Muscle of leg (tissue), 11 donors: ENCODE results near the gene RNF121. TPM values are rescaled to one million over a fixed set of nuclear protein-coding genes. Genes with fewer than 3 reads are reported as not detected.

Source experiments
- DNase-seq: peaks from one replicate; pipeline ENCODE4 v3.0.0; 2013
- H3K27ac ChIP-seq: one replicate; pipeline ENCODE4 v1.5.1; 2013; ENCODE audit warnings: mild to moderate bottlenecking, low read length, control low read depth
- H3K27me3 ChIP-seq: one replicate; pipeline ENCODE4 v1.6.1; 2013; ENCODE audit warnings: low read length; ENCODE audit not compliant: control insufficient read depth, insufficient read depth
- H3K36me3 ChIP-seq: one replicate; pipeline ENCODE4 v1.6.1; 2013; ENCODE audit warnings: low read length; ENCODE audit not compliant: control insufficient read depth, insufficient read depth
- H3K4me1 ChIP-seq: one replicate; pipeline ENCODE4 v1.6.1; 2013; ENCODE audit warnings: low read length; ENCODE audit not compliant: control insufficient read depth, insufficient read depth
- H3K4me3 ChIP-seq: one replicate; pipeline ENCODE4 v1.5.1; 2013; ENCODE audit warnings: low read length, control low read depth
- H3K9me3 ChIP-seq: replicated peaks from 2 replicates; pipeline ENCODE4 v1.6.1; 2013; ENCODE audit warnings: low read depth, low read length; ENCODE audit not compliant: control insufficient read depth
- WGBS: methylation state at CpG from one replicate; pipeline ENCODE4 v1.1.5; 2013; ENCODE audit warnings: missing lambda C conversion rate; ENCODE audit not compliant: insufficient coverage; 5-methylcytosine and 5-hydroxymethylcytosine counted together
- polyA plus RNA-seq, 8 donors: library from polyadenylated mRNA; unstranded; fragments of 120-200 nt; gene quantifications; one replicate each; pipeline versions ENCODE4 v1.2.1 to v1.2.3, GENCODE V29; 2013; ENCODE audit warnings: inconsistent platforms in 1 of 8, low replicate concordance in 1 of 8; ENCODE audit not compliant: insufficient read length in 8 of 8, insufficient read depth in 1 of 8
- total RNA-seq: library from RNA; stranded (reverse); fragments of 120-200 nt; gene quantifications from one replicate; pipeline ENCODE4 v1.2.4, GENCODE V29; 2013

Gene RNF121
- total and polyA plus RNA-seq, 9 donors: 24.1 to 35.7 (median 32.4) TPM

DNA sequence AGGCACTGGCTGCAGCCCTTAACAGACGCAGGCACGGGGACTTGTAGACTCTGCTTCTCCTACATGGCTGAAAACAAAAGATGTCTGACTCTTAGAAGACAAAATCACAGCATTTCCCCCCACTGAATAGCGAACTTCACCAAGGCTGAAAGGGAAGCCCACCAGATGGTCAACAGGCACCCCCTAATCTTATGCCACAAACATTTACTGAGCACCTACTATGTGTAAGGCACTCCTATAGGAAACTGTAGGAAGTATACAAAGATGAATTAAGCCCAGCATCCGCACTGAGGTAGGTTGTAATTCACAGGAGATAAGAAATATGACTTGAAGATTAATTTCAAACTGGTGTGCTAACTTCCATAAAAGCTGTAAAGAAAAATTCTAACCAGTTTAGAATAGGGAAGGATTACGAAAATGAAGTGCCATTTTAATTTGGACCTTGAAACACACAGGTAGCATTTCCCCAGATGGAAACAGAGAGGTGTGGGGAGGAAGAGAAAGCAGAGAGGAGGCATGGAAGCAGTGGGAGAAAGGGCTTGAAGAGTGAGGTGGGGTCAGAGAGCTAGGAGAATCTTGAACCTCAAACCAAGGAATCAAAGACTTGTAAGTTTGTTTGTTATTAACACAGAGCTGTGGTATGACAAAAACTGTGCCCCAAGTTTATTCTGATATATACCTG, 113.4 kb downstream of the RNF121 start:
- no peaks in the 10 kb centered on the region for H3K27me3 ChIP-seq

DNA sequence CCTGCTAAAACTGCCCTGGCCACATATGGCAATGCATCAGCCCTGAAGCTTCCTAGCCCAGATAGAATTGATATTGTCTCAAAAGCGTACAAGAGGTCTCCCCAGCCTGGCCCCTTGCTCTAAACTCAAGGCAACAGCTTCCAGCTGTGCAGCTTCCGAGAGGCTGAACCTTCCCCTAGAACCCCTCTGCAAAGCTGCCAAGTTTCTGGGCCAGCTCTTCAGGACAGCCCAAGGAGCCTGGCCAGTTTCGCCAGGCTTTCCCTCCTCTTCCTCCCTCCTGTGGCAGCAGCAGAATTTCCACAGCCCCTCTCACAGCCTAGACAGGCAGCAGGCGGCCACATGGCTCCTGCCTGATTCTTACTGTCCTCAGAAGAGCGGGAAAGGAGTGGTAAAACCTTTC, 117.0 kb downstream of the RNF121 start:
- Histone ChIP-seq H3K4me3 (no peak overlapping the region), H3K4me1 (peaks cover 16% of the 10 kb centered on the region), H3K27me3 (no peaks in the 10 kb centered on the region), H3K9me3 (no peaks in the 10 kb centered on the region), H3K36me3 (no peaks in the 10 kb centered on the region), H3K27ac (peak overlapping the region; percentile 45)
- WGBS: 37% methylated on average over 3 of the region's 5 CpGs
- DNase-seq: peak; percentile 73

More for the DNA sequence above, 113.4 kb downstream of the RNF121 start:
- no peaks in the 10 kb centered on the region for H3K9me3 ChIP-seq
- peaks cover 46% of the 10 kb centered on the region for H3K4me1 ChIP-seq
- H3K36me3 ChIP-seq: peaks cover 2% of the 10 kb centered on the region
- peak overlapping the region; percentile 98 for H3K27ac ChIP-seq
- peak overlapping the region; percentile 75 for H3K4me3 ChIP-seq
- no peak for DNase-seq
- whole genome bisulfite sequencing: 0% methylated on average over 1 of the region's 5 CpGs

Other genes starting within 250 kb of the RNF121 start
- gene DEFB108B, start 95.8 kb upstream of the RNF121 start, total RNA-seq: not detected
- gene DEFB108B, start 95.8 kb upstream of the RNF121 start, polyA plus RNA-seq: not detected
- gene DEFB131B, start 50.6 kb upstream of the RNF121 start, total RNA-seq: not detected
- gene DEFB131B, start 50.6 kb upstream of the RNF121 start, polyA plus RNA-seq: not detected
- 5.3 TPM for gene XNDC1N, start 452 bp upstream of the RNF121 start, total RNA-seq
- gene XNDC1N, start 452 bp upstream of the RNF121 start, polyA plus RNA-seq: 1 to 10 TPM; 1.9 to 3.7 (median 2.9) TPM
- gene IL18BP, start 69.9 kb downstream of the RNF121 start, total RNA-seq: 2.5 TPM
- gene IL18BP, start 69.9 kb downstream of the RNF121 start, polyA plus RNA-seq: 10 to 100 TPM in 1 of 8 donors, 1 to 10 TPM in 7; 4.7 to 11.0 (median 6.8) TPM
- gene NUMA1, start 151.5 kb downstream of the RNF121 start, total RNA-seq: 118 TPM
- 100 to 1,000 TPM; 144 to 197 (median 173) TPM for gene NUMA1, start 151.5 kb downstream of the RNF121 start, polyA plus RNA-seq
- gene LRRC51, start 151.8 kb downstream of the RNF121 start, total RNA-seq: 3.4 TPM
- 1 to 10 TPM; 5.8 to 9.5 (median 7.7) TPM for gene LRRC51, start 151.8 kb downstream of the RNF121 start, polyA plus RNA-seq
- gene LAMTOR1, start 174.3 kb downstream of the RNF121 start, total RNA-seq: 53.4 TPM
- gene LAMTOR1, start 174.3 kb downstream of the RNF121 start, polyA plus RNA-seq: 10 to 100 TPM; 84.6 to 99.1 (median 92.7) TPM
- gene TOMT, start 176.9 kb downstream of the RNF121 start, total RNA-seq: not detected
- gene TOMT, start 176.9 kb downstream of the RNF121 start, polyA plus RNA-seq: not detected
- 29.8 TPM for gene ANAPC15, start 183.6 kb downstream of the RNF121 start, total RNA-seq
- gene ANAPC15, start 183.6 kb downstream of the RNF121 start, polyA plus RNA-seq: 10 to 100 TPM; 30.7 to 38.7 (median 35.5) TPM
- not detected for gene FOLR3, start 206.7 kb downstream of the RNF121 start, total RNA-seq
- gene FOLR3, start 206.7 kb downstream of the RNF121 start, polyA plus RNA-seq: under 1 TPM in 1 of 8 donors, not detected in 7; 0.18 TPM